Erythroblast (primary cell): ENCODE results near the gene DDX60.
"Not testable (repeated sequence)": the region's sequence is repeated elsewhere in the genome, so short reads cannot be mapped to it uniquely, and the experiment has no call there.

Experiments
- DNase-seq, 2 experiments: peaks; one replicate each; lab custom pipeline; 2025; lab: John Stamatoyannopoulos, UW
- GATA1 ChIP-seq: IDR thresholded peaks from 2 replicates; pipeline ENCODE4 v1.6.1; 2011; ENCODE audit warnings: low read depth, mild to moderate bottlenecking, control low read depth, low read length, moderate library complexity
- POLR2A ChIP-seq: IDR thresholded peaks from 2 replicates; pipeline ENCODE4 v1.6.1; 2011; ENCODE audit warnings: mild to moderate bottlenecking, low read length

The DDX60 gene

DNA sequence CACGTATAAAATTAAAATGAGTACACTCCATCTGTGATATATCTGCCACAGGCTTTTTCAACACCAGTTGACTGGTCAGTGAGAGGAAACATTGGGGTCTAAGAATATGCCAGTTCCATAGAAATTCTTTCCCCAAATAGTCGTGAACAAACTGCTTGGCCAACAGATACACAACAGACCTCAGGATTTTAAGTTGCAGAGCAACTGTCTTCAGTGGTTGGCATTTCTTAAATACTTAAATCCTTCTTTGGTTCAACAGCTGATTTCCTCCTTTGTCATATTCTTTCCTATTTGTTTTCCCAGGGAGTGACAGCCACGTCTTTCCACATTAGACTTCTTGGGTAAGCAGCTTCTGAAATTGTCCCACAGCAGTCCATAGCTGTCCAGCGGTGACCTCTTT, 7.0 kb upstream of the DDX60 start:
- no peak for DNase-seq
- TF ChIP-seq POLR2A = no peak
- TF ChIP-seq GATA1 = no peak

GRCh38 chr4:168321006-168321405, 2.5 kb upstream of the DDX60 start:
- peak; percentile 24 to 36 for DNase-seq

DNA sequence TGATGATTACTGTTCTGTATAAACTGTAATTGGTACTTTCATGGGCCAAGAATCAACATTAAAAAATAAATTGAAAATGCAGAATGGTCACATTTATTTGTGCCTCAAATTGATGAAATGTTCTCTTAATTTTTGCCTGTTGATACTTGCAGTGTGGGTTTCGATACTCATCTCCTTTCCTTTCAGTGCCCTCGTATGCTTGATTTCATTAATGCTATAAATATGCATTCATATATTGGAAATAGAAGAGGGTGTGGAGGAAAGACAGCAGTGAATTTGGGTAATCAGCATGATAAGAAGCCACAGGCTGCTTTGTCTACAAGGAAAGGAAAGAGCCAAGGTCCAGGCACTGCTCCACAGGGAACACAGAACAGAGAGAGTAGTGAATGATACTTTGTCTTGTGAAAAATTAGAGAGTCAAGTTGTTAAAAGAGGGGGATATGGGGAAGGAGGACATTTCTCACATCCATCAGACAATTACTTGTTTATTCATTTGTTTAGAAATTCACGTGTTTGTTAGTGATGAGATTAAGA, 1.0 kb upstream of the DDX60 start:
- DNase-seq = peak; percentile 27 to 33
- TF ChIP-seq GATA1 (no peak), POLR2A (no peak)

More at GRCh38 chr4:168321006-168321405, 2.5 kb upstream of the DDX60 start:
- TF ChIP-seq POLR2A (no peak), GATA1 (no peak)

GRCh38 chr4:168317621-168318020, 931 bp downstream of the DDX60 start:
- TF ChIP-seq POLR2A (no peak), GATA1 (no peak)
- peak in 1 of 2 experiments; percentile 25 for DNase-seq

- peak; percentile 54 to 84 for DNase-seq
- TF ChIP-seq POLR2A = no peak
- no peak for TF ChIP-seq GATA1
Measured at GRCh38 chr4:168309781-168310180, 8.8 kb downstream of the DDX60 start.

DNA sequence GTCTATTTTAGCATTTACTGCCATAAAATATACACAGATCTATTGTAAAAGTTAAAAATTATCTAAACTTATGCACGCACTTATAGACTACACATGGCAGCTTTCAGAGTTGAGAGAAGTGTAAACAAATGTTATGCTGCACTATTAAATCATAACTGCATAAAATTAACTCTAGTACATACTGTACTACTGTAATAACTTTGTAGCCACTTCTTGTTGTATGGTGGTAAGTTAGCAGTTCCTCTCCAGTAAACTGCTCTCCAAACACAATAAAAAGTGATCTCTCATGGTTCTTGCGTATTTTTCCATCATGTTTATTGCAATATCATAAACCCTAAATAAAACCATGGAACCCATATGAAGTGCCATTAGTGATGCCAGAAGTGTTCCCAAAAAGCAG, 9.6 kb downstream of the DDX60 start:
- TF ChIP-seq GATA1 = no peak
- TF ChIP-seq POLR2A = no peak
- no peak for DNase-seq

- DNase-seq = no peak
- TF ChIP-seq GATA1 = no peak
- TF ChIP-seq POLR2A = no peak
Measured at GRCh38 chr4:168306476-168306875, 12.1 kb downstream of the DDX60 start.

GRCh38 chr4:168304744-168305459, 13.7 kb downstream of the DDX60 start:
- TF ChIP-seq GATA1 (no peak), POLR2A (no peak)
- peak in 1 of 2 experiments; percentile 25 for DNase-seq

GRCh38 chr4:168303430-168303829, 15.1 kb downstream of the DDX60 start:
- not testable (repeated sequence) for DNase-seq

DNA sequence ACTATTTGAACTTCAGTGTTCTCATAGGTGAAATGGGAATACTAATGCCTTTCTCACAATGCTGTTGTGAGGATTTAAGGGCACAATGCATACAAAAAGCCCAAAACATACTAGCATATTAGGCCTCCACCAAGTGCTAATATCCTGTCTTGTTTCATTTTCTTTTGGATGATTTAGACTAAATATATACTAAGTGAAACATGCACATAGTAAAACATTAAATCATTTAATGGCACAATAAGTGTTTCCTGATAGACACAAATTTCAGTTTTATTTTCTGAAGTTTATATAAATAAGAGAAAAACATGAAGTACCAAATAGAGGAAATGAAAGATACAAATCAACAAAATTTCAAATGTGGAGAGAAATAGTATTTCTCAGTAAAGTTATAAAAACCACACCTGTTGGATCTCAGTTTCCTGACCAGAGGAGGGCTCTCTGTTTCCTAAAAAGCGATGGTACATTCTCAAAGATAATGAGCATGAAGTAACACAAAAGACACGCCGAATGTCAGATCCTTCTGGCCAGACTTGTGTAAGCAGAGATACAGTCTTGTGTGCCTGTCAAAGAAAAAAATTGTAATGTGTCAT, 25.1 kb downstream of the DDX60 start:
- DNase-seq = no peak
- TF ChIP-seq GATA1 (no peak), POLR2A (no peak)

DNA sequence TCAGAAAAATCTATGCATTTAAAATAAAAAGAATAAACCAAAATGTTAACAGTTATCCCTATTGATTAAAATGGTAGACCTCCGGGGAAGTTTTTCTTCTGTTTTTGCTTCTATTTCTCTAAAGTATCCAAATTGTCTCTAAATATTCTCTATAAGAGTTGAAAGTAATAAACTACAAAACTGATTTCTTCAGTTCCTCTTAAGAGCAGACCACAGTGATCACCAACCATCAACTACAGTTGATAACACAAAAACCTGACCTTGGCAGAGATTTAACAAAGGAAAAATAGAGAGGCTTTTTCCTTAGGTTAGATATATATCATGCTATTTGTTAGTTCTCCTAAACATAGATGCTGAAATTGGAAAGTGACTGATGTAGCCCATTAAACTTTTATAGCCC, 27.3 kb downstream of the DDX60 start:
- no peak for DNase-seq
- TF ChIP-seq POLR2A (no peak), GATA1 (no peak)

DNA sequence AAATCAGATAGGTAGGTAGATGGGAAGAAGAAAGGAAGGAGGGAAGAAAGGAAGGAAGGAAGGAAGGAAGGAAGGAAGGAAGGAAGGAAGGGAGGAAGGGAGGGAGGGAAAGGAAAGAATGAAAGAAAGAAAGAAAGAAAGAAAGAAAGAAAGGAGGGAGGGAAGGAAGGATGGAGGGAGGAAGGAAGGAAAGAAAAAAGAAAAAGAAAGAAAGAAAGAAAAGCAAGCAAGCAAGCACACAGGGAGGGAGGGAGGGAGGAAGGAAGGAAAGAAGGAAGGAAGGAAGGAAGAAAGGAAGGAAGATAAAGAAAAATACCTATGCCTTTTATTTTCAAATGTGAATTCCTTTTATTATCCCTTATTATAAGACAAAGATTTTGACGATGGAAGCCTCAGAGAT, 32.7 kb downstream of the DDX60 start:
- not testable (repeated sequence) for DNase-seq

DNA sequence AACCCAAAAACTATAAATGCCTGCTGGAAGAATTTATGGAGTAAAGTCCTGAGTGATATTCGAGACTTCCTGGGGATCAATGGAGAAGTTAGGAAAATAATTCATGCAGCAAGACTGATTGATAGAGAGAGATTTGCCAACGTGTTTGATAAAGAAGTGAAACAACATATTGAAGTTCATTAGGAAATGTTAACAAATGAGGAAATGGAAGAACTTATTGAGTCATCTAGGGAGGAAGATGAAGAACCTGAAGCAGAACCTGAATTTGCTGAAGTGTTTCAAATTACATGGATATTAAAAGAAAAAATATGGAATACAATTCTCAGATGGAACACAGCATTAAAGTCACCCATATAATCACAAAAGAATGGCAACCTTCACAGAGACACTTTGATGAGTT, 39.0 kb downstream of the DDX60 start:
- DNase-seq = no peak

DNA sequence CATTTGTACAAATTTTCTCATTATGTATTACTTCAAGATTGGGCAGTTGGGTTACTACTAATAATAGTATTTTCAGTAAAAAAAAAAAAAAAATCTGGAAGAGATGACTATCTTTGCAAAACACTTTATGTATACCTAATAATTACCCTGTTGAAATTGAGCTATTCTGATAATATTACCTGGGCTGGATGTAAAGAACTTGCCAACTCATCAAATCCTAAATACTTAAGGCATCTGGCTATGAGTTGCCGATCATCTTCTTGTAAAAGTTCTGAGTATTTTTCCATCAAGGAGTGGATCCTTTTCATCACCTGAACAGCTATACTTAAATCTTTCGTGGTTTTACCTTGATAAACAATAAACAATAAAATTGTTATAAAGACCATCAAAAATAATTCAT, 42.7 kb downstream of the DDX60 start:
- TF ChIP-seq POLR2A (no peak), GATA1 (no peak)
- DNase-seq = no peak

More for the DNA sequence above, 39.0 kb downstream of the DDX60 start:
- TF ChIP-seq GATA1 = no peak
- no peak for TF ChIP-seq POLR2A

- no peak for DNase-seq
- TF ChIP-seq GATA1 = no peak
- no peak for TF ChIP-seq POLR2A
Measured at GRCh38 chr4:168274871-168275270, 43.7 kb downstream of the DDX60 start.
